Uterus (tissue), 4 donors: ENCODE measurements around the gene KCNC3. TPM values are rescaled to one million over a fixed set of nuclear protein-coding genes. Genes with fewer than 3 reads are reported as not detected.
"Not testable (repeated sequence)": the region's sequence is repeated elsewhere in the genome, so short reads cannot be mapped to it uniquely, and the experiment has no call there.

Experiments
- DNase-seq, 2 donors: peaks; one replicate each; pipeline ENCODE4 v3.0.0-alpha.2; 2019 to 2020
- H3K27ac ChIP-seq, 2 donors: fragments of 200-600 bp; sonication (generic); 1 replicate in 1 of 2; 2 replicates in 1 of 2; pipeline ENCODE4 v1.5.1; 2016 to 2018
- H3K27me3 ChIP-seq, 2 donors: fragments of 200-600 bp; sonication (generic); one replicate each; pipeline ENCODE4 v1.5.1; 2018 to 2019; ENCODE audit warnings: control low read depth in 1 of 2
- H3K36me3 ChIP-seq, 2 donors: fragments of 200-600 bp; sonication (generic); one replicate each; pipeline ENCODE4 v1.5.1; 2019; ENCODE audit warnings: control low read depth in 1 of 2
- H3K4me1 ChIP-seq, 2 donors: fragments of 200-600 bp; sonication (generic); one replicate each; pipeline ENCODE4 v1.5.1; 2018 to 2019; ENCODE audit warnings: control low read depth in 1 of 2
- H3K4me3 ChIP-seq, 2 donors: fragments of 200-600 bp; sonication (generic); 1 replicate in 1 of 2; 2 replicates in 1 of 2; pipeline ENCODE4 v1.5.1; 2018 to 2019; ENCODE audit warnings: mild to moderate bottlenecking in 1 of 2
- H3K9me3 ChIP-seq, 2 donors: fragments of 200-600 bp; sonication (generic); one replicate each; pipeline ENCODE4 v1.5.1; 2019; ENCODE audit warnings: control low read depth in 1 of 2
- POLR2A ChIP-seq, 2 donors: fragments of 450-650 bp; IDR thresholded peaks; one replicate each; pipeline ENCODE4 v1.6.1; 2016; ENCODE audit warnings: antibody characterized with exemption in 2 of 2, mild to moderate bottlenecking in 1 of 2, moderate library complexity in 1 of 2
- intact Hi-C: fragments of 100-400 bp; cut with DNase I; formaldehyde crosslinking; loops from one replicate; pipeline ENCODE4 v1.15.1; 2023; ENCODE audit warnings: low total_unique reads
- total RNA-seq, 4 donors: library from RNA; depleted of rRNA in 3 of 4; stranded (reverse); fragments of >200 nt in 3 of 4; gene quantifications; one replicate each; pipeline versions ENCODE4 v1.1.0 to v1.2.4, GENCODE V29; 2014 to 2023
- TF ChIP-seq, protein P1 (sequence below), 4 experiments: fragments of 200-600 bp in 2 of 4; fragments of 450-650 bp in 2 of 4; sonication (generic) in 2 of 4; IDR thresholded peaks; one replicate each; pipeline ENCODE4 v1.5.1; 2016 to 2019; ENCODE audit warnings: antibody characterized with exemption in 4 of 4, mild to moderate bottlenecking in 2 of 4, moderate library complexity in 1 of 4
- donor health status: DM: yes; HTN: yes; CAD: no.

The KCNC3 gene
- total RNA-seq, 4 donors from 2014 or later, result 0.26 to 2.4 (median 0.85) TPM; not detected in 1

DNA sequence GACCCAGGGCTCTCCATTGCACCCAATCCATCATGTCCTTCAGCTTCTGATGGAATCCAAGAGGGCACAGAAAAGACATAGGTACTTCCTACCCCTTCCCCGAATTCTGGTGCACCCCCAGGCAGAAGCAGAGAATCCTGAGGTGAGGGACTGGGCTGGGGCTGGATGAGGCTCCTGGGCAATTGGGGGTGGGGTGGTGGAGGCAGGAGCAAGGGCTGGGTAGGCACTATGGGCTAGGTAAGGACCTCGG lies 2.7 kb upstream of the KCNC3 start:
- Histone ChIP-seq H3K36me3 (no peaks in the 10 kb centered on the region), H3K4me3 (no peak overlapping the region), H3K9me3 (no peaks in the 10 kb centered on the region), H3K27ac (no peak overlapping the region), H3K27me3 (peaks cover 34 to 45% of the 10 kb centered on the region in 2 donors), H3K4me1 (peaks cover 0 to 3% of the 10 kb centered on the region in 2 donors)
- TF ChIP-seq, protein P1, sequence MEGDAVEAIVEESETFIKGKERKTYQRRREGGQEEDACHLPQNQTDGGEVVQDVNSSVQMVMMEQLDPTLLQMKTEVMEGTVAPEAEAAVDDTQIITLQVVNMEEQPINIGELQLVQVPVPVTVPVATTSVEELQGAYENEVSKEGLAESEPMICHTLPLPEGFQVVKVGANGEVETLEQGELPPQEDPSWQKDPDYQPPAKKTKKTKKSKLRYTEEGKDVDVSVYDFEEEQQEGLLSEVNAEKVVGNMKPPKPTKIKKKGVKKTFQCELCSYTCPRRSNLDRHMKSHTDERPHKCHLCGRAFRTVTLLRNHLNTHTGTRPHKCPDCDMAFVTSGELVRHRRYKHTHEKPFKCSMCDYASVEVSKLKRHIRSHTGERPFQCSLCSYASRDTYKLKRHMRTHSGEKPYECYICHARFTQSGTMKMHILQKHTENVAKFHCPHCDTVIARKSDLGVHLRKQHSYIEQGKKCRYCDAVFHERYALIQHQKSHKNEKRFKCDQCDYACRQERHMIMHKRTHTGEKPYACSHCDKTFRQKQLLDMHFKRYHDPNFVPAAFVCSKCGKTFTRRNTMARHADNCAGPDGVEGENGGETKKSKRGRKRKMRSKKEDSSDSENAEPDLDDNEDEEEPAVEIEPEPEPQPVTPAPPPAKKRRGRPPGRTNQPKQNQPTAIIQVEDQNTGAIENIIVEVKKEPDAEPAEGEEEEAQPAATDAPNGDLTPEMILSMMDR (IDR thresholded peaks at IDR 0.05), result no peak
- no peak for TF ChIP-seq POLR2A (IDR thresholded peaks at IDR 0.05)
- DNase-seq, result no peak
- intact Hi-C loops, result no loop called here

DNA sequence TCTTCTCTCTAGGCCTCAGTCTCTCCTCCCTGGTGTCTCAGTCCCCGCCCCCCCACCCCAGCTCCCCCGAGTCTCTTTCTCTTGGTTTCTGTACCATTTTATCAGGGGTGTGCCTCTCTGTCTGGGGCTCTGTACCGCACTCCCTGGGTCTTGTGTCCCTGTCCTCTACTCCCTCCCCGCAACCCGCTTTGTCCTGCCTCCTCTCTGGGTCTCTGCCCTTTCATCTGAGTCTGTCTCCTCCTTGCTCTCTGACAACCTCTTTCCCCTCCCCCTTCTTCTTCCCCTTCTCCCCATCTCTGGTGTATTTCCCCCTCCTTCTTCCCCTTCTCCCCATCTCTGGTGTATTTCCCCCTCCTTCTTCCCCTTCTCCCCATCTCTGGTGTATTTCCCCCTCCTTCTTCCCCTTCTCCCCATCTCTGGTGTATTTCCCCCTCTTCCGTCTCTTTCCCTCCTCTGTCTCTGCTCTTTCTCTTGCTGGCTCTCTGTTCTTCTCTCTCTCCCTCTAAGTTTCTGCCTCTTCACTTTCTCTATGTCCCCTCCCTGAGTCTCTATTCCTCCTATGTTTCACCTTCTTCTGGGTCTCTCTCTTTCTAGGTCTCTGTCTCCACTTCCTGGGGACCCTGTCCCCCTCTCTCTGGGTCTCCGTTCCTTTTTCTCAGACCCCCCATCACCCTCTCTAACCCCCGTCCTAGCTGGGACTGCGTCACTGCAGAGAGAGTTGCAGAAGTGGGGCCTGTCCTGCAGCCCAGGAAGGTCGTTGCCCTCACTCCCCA lies 2.2 kb upstream of the KCNC3 start:
- Histone ChIP-seq H3K4me1 (peaks cover 0 to 3% of the 10 kb centered on the region in 2 donors), H3K36me3 (no peaks in the 10 kb centered on the region), H3K27me3 (peaks cover 35 to 46% of the 10 kb centered on the region in 2 donors), H3K27ac (no peak overlapping the region), H3K4me3 (no peak overlapping the region), H3K9me3 (no peaks in the 10 kb centered on the region)
- TF ChIP-seq POLR2A (IDR thresholded peaks at IDR 0.05), result no peak
- TF ChIP-seq, protein P1 (IDR thresholded peaks at IDR 0.05), result no peak
- no peak for DNase-seq
- intact Hi-C loops, result no loop called here

DNA sequence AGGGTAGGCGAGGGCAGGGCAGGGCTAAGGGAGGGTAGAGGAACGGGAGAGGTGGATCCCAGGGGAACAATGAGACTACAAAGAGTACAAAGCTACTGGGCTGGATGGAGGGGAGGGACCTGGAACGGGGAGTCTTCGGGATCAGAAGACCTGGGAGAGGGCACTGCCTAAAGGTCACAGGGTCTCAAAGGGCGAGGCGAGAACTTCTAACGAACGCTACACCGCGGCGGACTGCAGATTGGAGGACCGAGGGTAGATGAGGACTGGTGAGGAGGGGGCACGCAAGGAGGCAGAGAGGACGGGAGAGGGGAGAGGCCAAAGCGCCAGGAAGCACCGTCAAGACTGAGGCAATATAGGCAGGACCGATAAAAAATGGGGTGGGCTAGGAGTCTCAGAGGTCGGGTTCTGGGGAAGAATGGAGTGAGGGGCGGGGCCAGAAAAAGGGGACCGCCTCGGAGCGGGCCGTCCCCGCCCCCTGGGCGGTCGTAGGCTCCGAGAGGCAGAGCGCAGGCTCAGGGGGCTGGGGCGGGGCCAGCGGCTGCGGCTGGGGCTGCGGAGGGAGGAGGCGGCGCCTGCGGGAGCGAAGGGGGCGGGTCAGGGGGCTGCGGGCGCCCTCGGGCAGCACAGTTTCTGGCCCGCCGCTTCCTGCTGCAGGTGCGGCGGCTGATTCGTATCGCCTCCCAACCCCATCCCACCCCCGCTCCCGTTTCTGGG lies 1.3 kb upstream of the KCNC3 start:
- Histone ChIP-seq H3K27ac (no peak overlapping the region), H3K9me3 (no peaks in the 10 kb centered on the region), H3K4me1 (peaks cover 0 to 3% of the 10 kb centered on the region in 2 donors), H3K4me3 (no peak overlapping the region), H3K27me3 (peaks cover 38 to 46% of the 10 kb centered on the region in 2 donors), H3K36me3 (no peaks in the 10 kb centered on the region)
- TF ChIP-seq POLR2A (IDR thresholded peaks at IDR 0.05), result no peak
- TF ChIP-seq, protein P1 (IDR thresholded peaks at IDR 0.05), result no peak
- intact Hi-C loops, result no loop called here
- peak; percentile 18 to 28 for DNase-seq

DNA sequence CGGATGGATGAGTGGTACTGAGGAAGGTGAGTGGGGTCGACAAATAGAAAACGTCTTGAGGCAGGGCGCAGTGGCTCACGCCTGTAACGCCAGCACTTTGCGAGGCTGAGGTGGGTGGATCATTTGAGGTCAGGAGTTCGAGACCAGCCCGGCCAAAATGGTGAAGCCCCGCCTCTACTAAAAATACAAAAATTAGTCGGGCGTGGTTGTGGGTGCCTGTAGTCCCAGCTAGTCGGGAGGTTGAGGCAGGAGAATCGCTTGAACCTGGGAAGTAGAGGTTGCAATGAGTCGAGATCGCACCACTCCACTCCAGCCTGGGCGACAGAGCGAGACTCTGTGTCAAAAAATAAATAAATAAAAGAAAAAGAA lies 733 bp upstream of the KCNC3 start:
- H3K36me3 ChIP-seq, DNase-seq, H3K4me1 ChIP-seq, H3K9me3 ChIP-seq, intact Hi-C loops, H3K4me3 ChIP-seq: not testable (repeated sequence)
- H3K27ac ChIP-seq, result peak overlapping the region in 1 of 2 donors; percentile 22
- peaks cover 38 to 46% of the 10 kb centered on the region in 2 donors for H3K27me3 ChIP-seq

DNA sequence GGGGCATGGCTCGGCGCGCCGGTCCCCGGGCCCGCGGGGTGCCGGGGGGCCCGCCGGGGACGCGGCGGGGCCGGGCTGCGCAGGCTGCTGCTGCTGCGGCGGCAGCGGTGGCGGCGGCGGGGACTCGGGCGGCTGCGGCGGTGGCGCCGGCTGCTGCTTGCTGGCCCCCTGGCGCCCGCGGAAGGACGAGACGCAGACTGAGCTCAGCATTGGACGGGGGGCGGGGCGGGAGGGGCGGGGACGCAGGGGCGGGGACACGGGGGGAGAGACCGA lies 368 bp downstream of the KCNC3 start:
- no peak for DNase-seq
- peaks cover 34 to 46% of the 10 kb centered on the region in 2 donors for H3K27me3 ChIP-seq
- H3K36me3 ChIP-seq, result no peaks in the 10 kb centered on the region
- H3K9me3 ChIP-seq, result no peaks in the 10 kb centered on the region
- H3K4me1 ChIP-seq, result peaks cover 0 to 3% of the 10 kb centered on the region in 2 donors
- no peak for TF ChIP-seq POLR2A (IDR thresholded peaks at IDR 0.05)
- TF ChIP-seq, protein P1 (IDR thresholded peaks at IDR 0.05), result no peak
- no peak overlapping the region for H3K4me3 ChIP-seq
- intact Hi-C loops, result no loop called here
- H3K27ac ChIP-seq, result no peak overlapping the region
